HG02763 (cell line): ENCODE data around the gene NLGN4Y.
"Not testable (repeated sequence)": the region's sequence is repeated elsewhere in the genome, so short reads cannot be mapped to it uniquely, and the experiment has no call there.

Experiments used
- ATAC-seq: cut with Tn5 transposase; IDR thresholded peaks from one replicate; pipeline ENCODE4 v1.9.1; 2021; ENCODE audit warnings: mild to moderate bottlenecking, moderate library complexity; ENCODE audit not compliant: unreplicated experiment

Gene NLGN4Y

DNA sequence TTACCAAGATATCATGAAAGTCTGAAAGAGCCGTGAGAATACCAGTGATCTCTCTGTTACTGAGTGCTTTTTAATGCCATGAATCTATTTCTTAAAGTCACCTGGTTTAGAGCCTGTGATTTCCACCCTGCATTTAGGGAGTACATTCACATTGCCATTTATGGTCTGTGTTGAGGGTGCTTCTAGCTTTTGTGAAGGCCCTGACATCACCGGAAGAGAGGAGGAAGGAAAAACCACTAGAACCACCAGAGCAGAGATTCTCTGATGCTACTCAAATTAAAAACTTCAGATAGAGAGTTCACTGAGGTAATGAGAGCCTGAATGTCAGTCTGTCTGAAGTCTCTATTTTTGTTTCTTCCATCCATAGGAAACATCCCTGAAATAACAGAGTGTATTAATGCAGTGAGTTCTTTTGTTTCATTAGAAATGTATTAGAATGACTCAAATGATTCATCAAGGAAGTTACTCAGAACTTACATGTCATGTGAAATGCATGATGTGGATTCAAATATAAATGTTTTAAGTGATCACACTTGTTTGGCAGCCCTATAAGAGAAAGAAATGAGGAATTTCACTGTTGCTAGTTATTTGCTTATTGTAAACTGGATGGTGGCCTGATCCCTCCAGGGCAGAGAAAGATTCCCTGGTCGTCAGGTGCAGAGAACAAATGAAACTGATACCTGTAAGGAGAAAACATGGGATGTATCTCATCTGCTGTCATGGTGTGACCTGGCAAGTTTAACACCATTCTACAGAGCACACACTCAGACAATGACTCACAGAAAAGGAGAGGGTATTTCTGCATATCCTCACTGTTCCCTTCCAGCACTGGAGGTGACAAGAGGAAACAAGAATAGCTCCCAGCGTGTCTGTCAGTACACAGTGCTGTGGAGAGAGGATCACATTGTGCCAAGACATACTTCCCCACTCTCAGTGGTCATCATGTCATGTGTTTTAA lies 310.1 kb downstream of the NLGN4Y start:
- no peak for ATAC-seq

DNA sequence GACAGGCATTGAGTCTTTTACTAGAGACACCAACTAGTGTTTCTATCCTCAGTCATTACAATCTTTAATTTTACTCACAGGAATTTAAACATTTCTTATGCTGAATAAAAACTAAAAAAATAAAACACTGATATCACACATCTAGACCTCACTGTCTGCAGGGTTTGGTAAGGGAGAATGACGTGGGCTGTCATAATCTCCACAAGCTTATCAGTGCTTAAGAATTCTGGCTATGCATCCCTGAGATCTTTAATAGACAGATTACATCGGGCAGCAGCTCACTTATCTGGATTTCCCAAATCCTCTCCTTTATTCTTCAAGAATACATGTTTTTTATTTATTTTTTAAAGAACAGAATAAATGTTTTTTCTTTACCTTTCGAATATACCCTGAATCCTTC lies 313.1 kb downstream of the NLGN4Y start:
- ATAC-seq, result no peak

DNA sequence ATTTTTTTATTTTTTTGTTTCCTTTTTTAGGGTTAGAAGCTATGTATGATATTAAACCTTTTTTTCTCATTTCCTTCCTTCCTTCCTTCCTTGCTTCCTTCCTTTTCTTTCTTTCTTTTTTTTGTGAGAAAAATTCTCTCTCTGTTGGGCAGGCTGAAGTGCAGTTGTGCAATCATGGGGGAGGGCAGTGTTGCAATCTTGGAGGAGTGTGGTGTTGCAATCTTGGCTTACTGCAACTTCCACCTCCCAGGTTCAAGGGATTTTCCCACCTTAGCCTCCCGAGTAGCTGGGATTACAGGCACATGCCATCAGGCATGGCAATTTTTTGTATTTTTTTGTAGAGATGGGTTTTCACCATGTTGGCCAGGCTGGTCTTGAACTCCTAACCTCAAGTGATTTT lies 326.4 kb downstream of the NLGN4Y start:
- no peak for ATAC-seq

DNA sequence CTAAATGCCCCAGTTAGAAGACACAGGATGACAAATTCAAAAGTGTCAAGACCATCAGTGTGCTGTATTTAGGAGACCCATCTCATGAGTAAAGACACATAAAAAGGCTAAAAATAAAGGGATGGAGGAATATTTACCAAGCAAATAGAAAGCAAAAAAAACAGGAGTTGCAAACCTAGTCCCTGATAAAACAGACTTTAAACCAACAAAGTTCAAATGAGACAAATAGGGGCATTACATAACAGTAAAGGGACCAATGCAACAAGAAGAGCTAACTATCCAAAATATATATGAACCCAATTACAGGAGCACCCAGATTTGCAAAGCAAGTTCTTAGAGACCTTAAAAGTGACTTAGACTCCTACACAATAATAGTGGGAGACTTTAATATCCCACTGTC lies 336.1 kb downstream of the NLGN4Y start:
- no peak for ATAC-seq

DNA sequence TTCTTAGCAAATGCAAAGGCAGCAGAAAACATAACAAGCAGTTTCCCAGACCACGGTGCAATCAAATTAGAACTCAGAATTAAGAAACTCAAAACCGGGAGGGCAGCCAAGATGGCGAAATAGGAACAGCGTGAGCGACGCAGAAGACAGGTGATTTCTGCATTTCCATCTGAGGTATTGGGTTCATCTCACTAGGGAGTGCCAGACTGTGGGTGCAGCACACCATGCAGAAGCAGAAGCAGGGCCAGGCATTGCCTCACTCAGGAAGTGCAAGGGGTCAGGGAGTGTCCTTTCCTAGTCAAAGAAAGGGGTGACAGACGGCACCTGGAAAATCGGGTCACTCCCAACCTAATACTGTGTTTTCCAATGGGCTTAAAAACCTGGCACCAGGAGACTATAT lies 336.7 kb downstream of the NLGN4Y start:
- not testable (repeated sequence) for ATAC-seq

DNA sequence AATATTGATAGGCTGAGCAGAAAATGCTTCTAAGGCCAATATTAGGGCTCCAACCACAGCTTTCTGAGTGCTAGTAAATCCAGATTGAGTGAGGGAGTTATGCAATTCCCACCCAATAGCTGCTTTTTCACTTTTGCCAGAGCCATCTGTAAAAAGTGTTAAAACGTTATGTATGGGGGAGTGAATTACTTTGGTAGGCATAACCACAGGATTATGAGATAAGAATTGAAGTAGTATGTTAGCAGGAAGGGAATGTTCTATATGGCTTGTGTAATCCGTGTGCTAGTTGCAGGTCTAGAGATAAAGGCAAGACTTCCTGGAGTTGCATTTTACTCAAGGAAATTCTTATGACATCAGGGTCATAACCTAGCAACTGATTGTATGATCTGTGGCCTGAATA lies 347.6 kb downstream of the NLGN4Y start:
- ATAC-seq, result no peak
